Measurements from ENCODE around the gene MCF2. TPM values are rescaled to one million over a fixed set of nuclear protein-coding genes. Genes with fewer than 3 reads are reported as not detected.

The MCF2 gene
- total and polyA plus RNA-seq, 2 of the 8 experiments (the other 6 are each of a cell fraction or from before 2014, with no cell fraction given) = 0.30 to 0.71 TPM

- H3K79me1 ChIP-seq (ENCODE audit: low read depth, low read length) = no peaks in the 10 kb centered on the region
- H3K4me3 ChIP-seq (ENCODE audit: extremely low read depth in 1 of 4, insufficient read depth in 2 of 4, low read depth in 3 of 4, low read length in 4 of 4) = no peak overlapping the region
- no peak overlapping the region for H4K91ac ChIP-seq (replicated peaks; ENCODE audit: insufficient read length, low read length)
- H3K4ac ChIP-seq (replicated peaks; ENCODE audit: insufficient read length, low read depth, low read length) = no peak overlapping the region
- H2BK12ac ChIP-seq (ENCODE audit: low read depth, low read length) = no peak overlapping the region
- no peaks in the 10 kb centered on the region for H3K9me3 ChIP-seq (ENCODE audit: insufficient read depth in 2 of 2, low read depth in 1 of 2, low read length in 1 of 2)
- H3K79me2 ChIP-seq (ENCODE audit: control insufficient read depth in 1 of 2, insufficient read depth in 2 of 2, low read length in 2 of 2) = no peaks in the 10 kb centered on the region
- no peak for FAIRE-seq
- no peak overlapping the region for H2AFZ ChIP-seq (ENCODE audit: low read length)
- WGBS, 2 experiments (ENCODE audit: extremely low coverage in 1 of 2, insufficient coverage in 1 of 2, insufficient read length in 1 of 2, insufficient replicate concordance in 2 of 2, low coverage in 1 of 2, low lambda C conversion rate in 2 of 2, missing lambda C conversion rate in 1 of 2) = 83% methylated on average over 8 of the region's 8 CpGs; no CpG with 5 or more reads in 1 of the 2 experiments
- DNase-seq (ENCODE audit: low read depth in 1 of 2, low spot score in 2 of 2) = no peak
- H3K14ac ChIP-seq (ENCODE audit: insufficient read length) = no peak overlapping the region
- H3K23me2 ChIP-seq (ENCODE audit: low read depth, low read length) = no peaks in the 10 kb centered on the region
- CTCF ChIA-PET (ENCODE audit: partially characterized antibody) = no interaction called here
- H3K9ac ChIP-seq (replicated peaks in 1 of 4; ENCODE audit: extremely low read depth in 1 of 4, low read depth in 3 of 4, low read length in 3 of 4) = no peak overlapping the region
- H3K18ac ChIP-seq (ENCODE audit: extremely low read depth, low read length) = no peak overlapping the region
- H2BK15ac ChIP-seq (ENCODE audit: low read length) = no peak overlapping the region
- H4K20me1 ChIP-seq (replicated peaks in 1 of 2; ENCODE audit: control insufficient read depth in 1 of 2, insufficient read depth in 2 of 2, low read length in 2 of 2) = no peaks in the 10 kb centered on the region
- no peak overlapping the region for H2BK5ac ChIP-seq (ENCODE audit: low read depth, low read length)
- no peak overlapping the region for H3K56ac ChIP-seq (replicated peaks; ENCODE audit: insufficient read length, low read depth, low read length)
- H2AK5ac ChIP-seq (ENCODE audit: low read depth, low read length) = no peak overlapping the region
- H3K4me1 ChIP-seq (replicated peaks in 1 of 4; ENCODE audit: control insufficient read depth in 3 of 4, insufficient read depth in 4 of 4, low read length in 3 of 4) = peaks cover 0 to 6% (median 0%) of the 10 kb centered on the region in 4 experiments; a peak in 1 of 7 replicates
- no peaks in the 10 kb centered on the region for H3K36me3 ChIP-seq (ENCODE audit: control insufficient read depth in 2 of 4, insufficient read depth in 4 of 4, low read length in 3 of 4)
- H4K5ac ChIP-seq (ENCODE audit: insufficient read length, low read depth, low read length) = no peak overlapping the region
- no peak overlapping the region for H2BK120ac ChIP-seq (replicated peaks; ENCODE audit: low read depth, low read length)
- no peaks in the 10 kb centered on the region for H3K27me3 ChIP-seq (replicated peaks in 1 of 4; ENCODE audit: control insufficient read depth in 3 of 4, extremely low read depth in 1 of 4, insufficient read depth in 3 of 4, low read length in 3 of 4)
- no peak overlapping the region for H3K23ac ChIP-seq (ENCODE audit: insufficient read length)
- H2BK20ac ChIP-seq (ENCODE audit: low read length) = no peak overlapping the region
- no peak overlapping the region for H3K27ac ChIP-seq (ENCODE audit: low read depth, low read length)
- H4K8ac ChIP-seq (ENCODE audit: extremely low read depth, insufficient read depth, low read length) = no peak overlapping the region
- POLR2A ChIA-PET (ENCODE audit: partially characterized antibody) = no interaction called here
- H3K4me2 ChIP-seq (ENCODE audit: insufficient read depth in 1 of 2, low read depth in 2 of 2, low read length in 2 of 2) = no peak overlapping the region
- TF ChIP-seq ZNF274 (IDR thresholded peaks at IDR 0.05; ENCODE audit: borderline replicate concordance, extremely low read depth, low read length) (no peak), BACH1 (IDR thresholded peaks at IDR 0.05; ENCODE audit: low read length) (no peak), TAF7 (optimal IDR thresholded peaks at IDR 0.05; ENCODE audit: borderline replicate concordance, low read depth, low read length) (no peak), CHD2 (IDR thresholded peaks at IDR 0.05; ENCODE audit: low read length) (no peak), EZH2 (IDR thresholded peaks at IDR 0.05; ENCODE audit: low read depth, low read length, severe bottlenecking) (no peak), NRF1 (IDR thresholded peaks at IDR 0.05; ENCODE audit: low read depth, low read length) (no peak), BCL11A (IDR thresholded peaks at IDR 0.05; ENCODE audit: low read depth in 2 of 2, low read length in 2 of 2) (no peak), TBP (IDR thresholded peaks at IDR 0.05; ENCODE audit: low read depth, low read length) (no peak), SP1 (IDR thresholded peaks at IDR 0.05; ENCODE audit: low read depth, low read length) (no peak), MAFK (IDR thresholded peaks at IDR 0.05; ENCODE audit: low read depth, low read length) (no peak), HDAC6 (IDR thresholded peaks at IDR 0.05; ENCODE audit: low read depth, low read length) (no peak), USF2 (IDR thresholded peaks at IDR 0.05; ENCODE audit: low read length) (no peak), HDAC2 (IDR thresholded peaks at IDR 0.05; ENCODE audit: borderline replicate concordance in 1 of 2, low read depth in 2 of 2, low read length in 2 of 2) (no peak), SIX5 (IDR thresholded peaks at IDR 0.05; ENCODE audit: low read depth, low read length) (no peak), CBX5 (IDR thresholded peaks at IDR 0.05; ENCODE audit: low read depth, low read length) (no peak)
These were observed 68.7 kb downstream of the MCF2 start for GRCh38 chrX:139639253-139639652.
